HG02610 (cell line): ENCODE data around the gene RTL10.

Experiments
- ATAC-seq: cut with Tn5 transposase; IDR thresholded peaks from one replicate; pipeline ENCODE4 v1.9.1; 2021; ENCODE audit warnings: mild to moderate bottlenecking, moderate library complexity; ENCODE audit not compliant: unreplicated experiment

The RTL10 gene

GRCh38 chr22:19854778-19855503 is at the start of gene RTL10, which contains the start of gene GNB1L:
RTL10 (minus strand) TSS chr22:19854874; CDS start chr22:19852261, 2,613 bp downstream.
GNB1L (minus strand) TSS chr22:19854874; CDS start chr22:19821355, 33,519 bp downstream.
- ATAC-seq = peak; percentile 79

- ATAC-seq = no peak
Measured at GRCh38 chr22:19904174-19904856, 49.6 kb upstream of the RTL10 start.

- ATAC-seq = no peak
Measured at GRCh38 chr22:19903513-19903912, 48.8 kb upstream of the RTL10 start.

- ATAC-seq = no peak
Measured at GRCh38 chr22:19903031-19903430, 48.4 kb upstream of the RTL10 start.

- ATAC-seq = no peak
Measured at GRCh38 chr22:19902245-19902715, 47.6 kb upstream of the RTL10 start.

- ATAC-seq = no peak
Measured at GRCh38 chr22:19901577-19902244, 47.0 kb upstream of the RTL10 start.

GRCh38 chr22:19900707-19901436 is 46.2 kb upstream of the RTL10 start:
- no peak for ATAC-seq

- no peak for ATAC-seq
Measured at GRCh38 chr22:19898831-19899567, 44.3 kb upstream of the RTL10 start.

GRCh38 chr22:19898145-19898544 is 43.5 kb upstream of the RTL10 start:
- no peak for ATAC-seq

GRCh38 chr22:19897726-19898125 is 43.1 kb upstream of the RTL10 start:
- no peak for ATAC-seq

- ATAC-seq = no peak
Measured at GRCh38 chr22:19896665-19897355, 42.1 kb upstream of the RTL10 start.

- ATAC-seq = no peak
Measured at GRCh38 chr22:19895160-19895849, 40.6 kb upstream of the RTL10 start.

GRCh38 chr22:19893363-19893762 is 38.7 kb upstream of the RTL10 start:
- no peak for ATAC-seq

- no peak for ATAC-seq
Measured at GRCh38 chr22:19892925-19893324, 38.3 kb upstream of the RTL10 start.

GRCh38 chr22:19892257-19892879 is 37.7 kb upstream of the RTL10 start:
- no peak for ATAC-seq

- no peak for ATAC-seq
Measured at GRCh38 chr22:19891317-19892256, 36.9 kb upstream of the RTL10 start.

- ATAC-seq = no peak
Measured at GRCh38 chr22:19890502-19891316, 36.0 kb upstream of the RTL10 start.
